Measurements from ENCODE around the gene ZNF341. TPM values are rescaled to one million over a fixed set of nuclear protein-coding genes. Genes with fewer than 3 reads are reported as not detected.

The ZNF341 gene
- total and polyA plus RNA-seq, 9 of the 15 experiments (the other 6 are each of a cell fraction or from before 2014, with no cell fraction given) = 0.08 to 2.6 (median 1.0) TPM

GRCh38 chr20:33810885-33811775 lies 79.3 kb downstream of the ZNF341 start, which contains the start of gene CHMP4B (continued):
- TF ChIP-seq, protein P1, sequence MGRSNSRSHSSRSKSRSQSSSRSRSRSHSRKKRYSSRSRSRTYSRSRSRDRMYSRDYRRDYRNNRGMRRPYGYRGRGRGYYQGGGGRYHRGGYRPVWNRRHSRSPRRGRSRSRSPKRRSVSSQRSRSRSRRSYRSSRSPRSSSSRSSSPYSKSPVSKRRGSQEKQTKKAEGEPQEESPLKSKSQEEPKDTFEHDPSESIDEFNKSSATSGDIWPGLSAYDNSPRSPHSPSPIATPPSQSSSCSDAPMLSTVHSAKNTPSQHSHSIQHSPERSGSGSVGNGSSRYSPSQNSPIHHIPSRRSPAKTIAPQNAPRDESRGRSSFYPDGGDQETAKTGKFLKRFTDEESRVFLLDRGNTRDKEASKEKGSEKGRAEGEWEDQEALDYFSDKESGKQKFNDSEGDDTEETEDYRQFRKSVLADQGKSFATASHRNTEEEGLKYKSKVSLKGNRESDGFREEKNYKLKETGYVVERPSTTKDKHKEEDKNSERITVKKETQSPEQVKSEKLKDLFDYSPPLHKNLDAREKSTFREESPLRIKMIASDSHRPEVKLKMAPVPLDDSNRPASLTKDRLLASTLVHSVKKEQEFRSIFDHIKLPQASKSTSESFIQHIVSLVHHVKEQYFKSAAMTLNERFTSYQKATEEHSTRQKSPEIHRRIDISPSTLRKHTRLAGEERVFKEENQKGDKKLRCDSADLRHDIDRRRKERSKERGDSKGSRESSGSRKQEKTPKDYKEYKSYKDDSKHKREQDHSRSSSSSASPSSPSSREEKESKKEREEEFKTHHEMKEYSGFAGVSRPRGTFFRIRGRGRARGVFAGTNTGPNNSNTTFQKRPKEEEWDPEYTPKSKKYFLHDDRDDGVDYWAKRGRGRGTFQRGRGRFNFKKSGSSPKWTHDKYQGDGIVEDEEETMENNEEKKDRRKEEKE (IDR thresholded peaks at IDR 0.05; ENCODE audit: borderline replicate concordance in 1 of 2, control insufficient read depth in 1 of 2, low read depth in 2 of 2, low read length in 1 of 2) = no peak
- TF ChIP-seq, protein P2, sequence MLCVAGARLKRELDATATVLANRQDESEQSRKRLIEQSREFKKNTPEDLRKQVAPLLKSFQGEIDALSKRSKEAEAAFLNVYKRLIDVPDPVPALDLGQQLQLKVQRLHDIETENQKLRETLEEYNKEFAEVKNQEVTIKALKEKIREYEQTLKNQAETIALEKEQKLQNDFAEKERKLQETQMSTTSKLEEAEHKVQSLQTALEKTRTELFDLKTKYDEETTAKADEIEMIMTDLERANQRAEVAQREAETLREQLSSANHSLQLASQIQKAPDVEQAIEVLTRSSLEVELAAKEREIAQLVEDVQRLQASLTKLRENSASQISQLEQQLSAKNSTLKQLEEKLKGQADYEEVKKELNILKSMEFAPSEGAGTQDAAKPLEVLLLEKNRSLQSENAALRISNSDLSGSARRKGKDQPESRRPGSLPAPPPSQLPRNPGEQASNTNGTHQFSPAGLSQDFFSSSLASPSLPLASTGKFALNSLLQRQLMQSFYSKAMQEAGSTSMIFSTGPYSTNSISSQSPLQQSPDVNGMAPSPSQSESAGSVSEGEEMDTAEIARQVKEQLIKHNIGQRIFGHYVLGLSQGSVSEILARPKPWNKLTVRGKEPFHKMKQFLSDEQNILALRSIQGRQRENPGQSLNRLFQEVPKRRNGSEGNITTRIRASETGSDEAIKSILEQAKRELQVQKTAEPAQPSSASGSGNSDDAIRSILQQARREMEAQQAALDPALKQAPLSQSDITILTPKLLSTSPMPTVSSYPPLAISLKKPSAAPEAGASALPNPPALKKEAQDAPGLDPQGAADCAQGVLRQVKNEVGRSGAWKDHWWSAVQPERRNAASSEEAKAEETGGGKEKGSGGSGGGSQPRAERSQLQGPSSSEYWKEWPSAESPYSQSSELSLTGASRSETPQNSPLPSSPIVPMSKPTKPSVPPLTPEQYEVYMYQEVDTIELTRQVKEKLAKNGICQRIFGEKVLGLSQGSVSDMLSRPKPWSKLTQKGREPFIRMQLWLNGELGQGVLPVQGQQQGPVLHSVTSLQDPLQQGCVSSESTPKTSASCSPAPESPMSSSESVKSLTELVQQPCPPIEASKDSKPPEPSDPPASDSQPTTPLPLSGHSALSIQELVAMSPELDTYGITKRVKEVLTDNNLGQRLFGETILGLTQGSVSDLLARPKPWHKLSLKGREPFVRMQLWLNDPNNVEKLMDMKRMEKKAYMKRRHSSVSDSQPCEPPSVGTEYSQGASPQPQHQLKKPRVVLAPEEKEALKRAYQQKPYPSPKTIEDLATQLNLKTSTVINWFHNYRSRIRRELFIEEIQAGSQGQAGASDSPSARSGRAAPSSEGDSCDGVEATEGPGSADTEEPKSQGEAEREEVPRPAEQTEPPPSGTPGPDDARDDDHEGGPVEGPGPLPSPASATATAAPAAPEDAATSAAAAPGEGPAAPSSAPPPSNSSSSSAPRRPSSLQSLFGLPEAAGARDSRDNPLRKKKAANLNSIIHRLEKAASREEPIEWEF (CRISPR knock-in tag; IDR thresholded peaks at IDR 0.05) = no peak
- TF ChIP-seq RBM34 (IDR thresholded peaks at IDR 0.05; ENCODE audit: borderline replicate concordance, insufficient read depth, low read length) (no peak), POLR2A (conservative IDR thresholded peaks at IDR 0.05) (no peak), MTF1 (CRISPR knock-in tag; IDR thresholded peaks at IDR 0.05; ENCODE audit: borderline replicate concordance) (no peak), KAT2B (IDR thresholded peaks at IDR 0.05; ENCODE audit: low read depth, low read length) (no peak), HNRNPLL (IDR thresholded peaks at IDR 0.05; ENCODE audit: low read depth, low read length, poor library complexity, severe bottlenecking) (no peak), ZNF511 (CRISPR knock-in tag; IDR thresholded peaks at IDR 0.05) (no peak; the same call in 1 of the 2 replicates)
- TF ChIP-seq, protein P3, sequence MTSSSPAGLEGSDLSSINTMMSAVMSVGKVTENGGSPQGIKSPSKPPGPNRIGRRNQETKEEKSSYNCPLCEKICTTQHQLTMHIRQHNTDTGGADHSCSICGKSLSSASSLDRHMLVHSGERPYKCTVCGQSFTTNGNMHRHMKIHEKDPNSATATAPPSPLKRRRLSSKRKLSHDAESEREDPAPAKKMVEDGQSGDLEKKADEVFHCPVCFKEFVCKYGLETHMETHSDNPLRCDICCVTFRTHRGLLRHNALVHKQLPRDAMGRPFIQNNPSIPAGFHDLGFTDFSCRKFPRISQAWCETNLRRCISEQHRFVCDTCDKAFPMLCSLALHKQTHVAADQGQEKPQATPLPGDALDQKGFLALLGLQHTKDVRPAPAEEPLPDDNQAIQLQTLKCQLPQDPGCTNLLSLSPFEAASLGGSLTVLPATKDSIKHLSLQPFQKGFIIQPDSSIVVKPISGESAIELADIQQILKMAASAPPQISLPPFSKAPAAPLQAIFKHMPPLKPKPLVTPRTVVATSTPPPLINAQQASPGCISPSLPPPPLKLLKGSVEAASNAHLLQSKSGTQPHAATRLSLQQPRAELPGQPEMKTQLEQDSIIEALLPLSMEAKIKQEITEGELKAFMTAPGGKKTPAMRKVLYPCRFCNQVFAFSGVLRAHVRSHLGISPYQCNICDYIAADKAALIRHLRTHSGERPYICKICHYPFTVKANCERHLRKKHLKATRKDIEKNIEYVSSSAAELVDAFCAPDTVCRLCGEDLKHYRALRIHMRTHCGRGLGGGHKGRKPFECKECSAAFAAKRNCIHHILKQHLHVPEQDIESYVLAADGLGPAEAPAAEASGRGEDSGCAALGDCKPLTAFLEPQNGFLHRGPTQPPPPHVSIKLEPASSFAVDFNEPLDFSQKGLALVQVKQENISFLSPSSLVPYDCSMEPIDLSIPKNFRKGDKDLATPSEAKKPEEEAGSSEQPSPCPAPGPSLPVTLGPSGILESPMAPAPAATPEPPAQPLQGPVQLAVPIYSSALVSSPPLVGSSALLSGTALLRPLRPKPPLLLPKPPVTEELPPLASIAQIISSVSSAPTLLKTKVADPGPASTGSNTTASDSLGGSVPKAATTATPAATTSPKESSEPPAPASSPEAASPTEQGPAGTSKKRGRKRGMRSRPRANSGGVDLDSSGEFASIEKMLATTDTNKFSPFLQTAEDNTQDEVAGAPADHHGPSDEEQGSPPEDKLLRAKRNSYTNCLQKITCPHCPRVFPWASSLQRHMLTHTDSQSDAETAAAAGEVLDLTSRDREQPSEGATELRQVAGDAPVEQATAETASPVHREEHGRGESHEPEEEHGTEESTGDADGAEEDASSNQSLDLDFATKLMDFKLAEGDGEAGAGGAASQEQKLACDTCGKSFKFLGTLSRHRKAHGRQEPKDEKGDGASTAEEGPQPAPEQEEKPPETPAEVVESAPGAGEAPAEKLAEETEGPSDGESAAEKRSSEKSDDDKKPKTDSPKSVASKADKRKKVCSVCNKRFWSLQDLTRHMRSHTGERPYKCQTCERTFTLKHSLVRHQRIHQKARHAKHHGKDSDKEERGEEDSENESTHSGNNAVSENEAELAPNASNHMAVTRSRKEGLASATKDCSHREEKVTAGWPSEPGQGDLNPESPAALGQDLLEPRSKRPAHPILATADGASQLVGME (CRISPR knock-in tag; IDR thresholded peaks at IDR 0.05) = no peak

All from K562 (cell line).